ENCODE results near the gene FCER1G. TPM values are rescaled to one million over a fixed set of nuclear protein-coding genes. Genes with fewer than 3 reads are reported as not detected.

FCER1G gene
- polyA plus RNA-seq, 1 donor from 2014 or later, result 3.5 TPM

DNA sequence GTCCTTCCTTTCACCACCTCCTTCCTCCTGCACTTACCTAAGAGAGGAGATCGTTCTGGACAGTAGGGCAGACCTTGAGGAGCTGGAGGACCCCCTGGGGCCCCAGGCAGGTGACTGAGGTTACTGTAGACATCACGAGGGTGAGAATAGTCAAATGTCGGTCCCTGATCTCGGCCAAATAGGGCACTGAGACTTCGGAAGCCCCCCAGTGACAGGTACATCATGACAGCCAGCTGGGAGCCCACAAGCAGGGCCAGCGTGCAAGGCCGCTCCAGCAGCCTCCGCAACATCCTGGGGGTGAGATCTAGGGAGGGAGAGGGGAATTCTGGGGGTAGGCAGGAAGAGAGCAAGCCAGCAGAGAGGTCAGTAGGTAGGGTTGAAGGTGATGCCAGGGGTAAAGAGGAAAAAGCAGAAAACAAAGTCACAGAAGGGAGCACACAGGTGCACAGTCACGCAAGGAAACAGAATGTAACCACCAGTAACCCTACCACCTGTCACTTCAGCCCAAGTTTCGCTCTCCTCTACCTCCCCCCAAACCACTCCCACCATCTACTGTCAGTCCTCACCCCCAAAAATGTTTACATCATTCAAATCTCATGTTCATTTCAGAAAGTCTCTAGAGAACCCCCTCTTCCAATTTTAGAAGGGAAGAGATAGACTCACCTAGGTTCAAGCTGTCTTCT lies 39.2 kb upstream of the FCER1G start:
- Histone ChIP-seq H3K4me3 (ENCODE audit: low read length) (peak overlapping the region; percentile 78), H3K9me2 (ENCODE audit: insufficient read depth, low read length) (no peaks in the 10 kb centered on the region), H3K27ac (ENCODE audit: low read length) (no peak overlapping the region), H3F3A (ENCODE audit: insufficient read depth, low read length, poor library complexity, severe bottlenecking) (no peaks in the 10 kb centered on the region), H3K79me2 (replicated peaks; ENCODE audit: insufficient read depth, low read length) (peaks cover 6% of the 10 kb centered on the region), H3K9me3 (ENCODE audit: low read length) (no peaks in the 10 kb centered on the region), H3K36me3 (ENCODE audit: insufficient read depth, low read length) (no peaks in the 10 kb centered on the region), H2AFZ (ENCODE audit: low read depth, low read length) (no peak overlapping the region), H3K4me2 (ENCODE audit: low read length) (peak overlapping the region; percentile 81), H4K20me1 (ENCODE audit: insufficient read depth) (no peaks in the 10 kb centered on the region), H3K27me3 (ENCODE audit: insufficient read depth, low read depth, low read length) (no peaks in the 10 kb centered on the region), H3K9ac (ENCODE audit: low read length) (peak overlapping the region; percentile 81)
- TF ChIP-seq EZH2 (IDR thresholded peaks at IDR 0.05; ENCODE audit: borderline replicate concordance, insufficient read depth, low read length, poor library complexity, severe bottlenecking) (no peak), TAF1 (IDR thresholded peaks at IDR 0.05; ENCODE audit: low read depth) (no peak), RAD21 (conservative IDR thresholded peaks at IDR 0.05) (no peak), MXI1 (conservative IDR thresholded peaks at IDR 0.05; ENCODE audit: poor library complexity, severe bottlenecking) (no peak), SMC3 (conservative IDR thresholded peaks at IDR 0.05; ENCODE audit: poor library complexity) (no peak), POLR2AphosphoS5 (IDR thresholded peaks at IDR 0.05) (no peak), EP300 (conservative IDR thresholded peaks at IDR 0.05; ENCODE audit: poor library complexity, severe bottlenecking) (no peak)
- TF ChIP-seq, protein P1, sequence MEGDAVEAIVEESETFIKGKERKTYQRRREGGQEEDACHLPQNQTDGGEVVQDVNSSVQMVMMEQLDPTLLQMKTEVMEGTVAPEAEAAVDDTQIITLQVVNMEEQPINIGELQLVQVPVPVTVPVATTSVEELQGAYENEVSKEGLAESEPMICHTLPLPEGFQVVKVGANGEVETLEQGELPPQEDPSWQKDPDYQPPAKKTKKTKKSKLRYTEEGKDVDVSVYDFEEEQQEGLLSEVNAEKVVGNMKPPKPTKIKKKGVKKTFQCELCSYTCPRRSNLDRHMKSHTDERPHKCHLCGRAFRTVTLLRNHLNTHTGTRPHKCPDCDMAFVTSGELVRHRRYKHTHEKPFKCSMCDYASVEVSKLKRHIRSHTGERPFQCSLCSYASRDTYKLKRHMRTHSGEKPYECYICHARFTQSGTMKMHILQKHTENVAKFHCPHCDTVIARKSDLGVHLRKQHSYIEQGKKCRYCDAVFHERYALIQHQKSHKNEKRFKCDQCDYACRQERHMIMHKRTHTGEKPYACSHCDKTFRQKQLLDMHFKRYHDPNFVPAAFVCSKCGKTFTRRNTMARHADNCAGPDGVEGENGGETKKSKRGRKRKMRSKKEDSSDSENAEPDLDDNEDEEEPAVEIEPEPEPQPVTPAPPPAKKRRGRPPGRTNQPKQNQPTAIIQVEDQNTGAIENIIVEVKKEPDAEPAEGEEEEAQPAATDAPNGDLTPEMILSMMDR (IDR thresholded peaks at IDR 0.05; ENCODE audit: poor library complexity, severe bottlenecking), result no peak
- TF ChIP-seq, protein P2, sequence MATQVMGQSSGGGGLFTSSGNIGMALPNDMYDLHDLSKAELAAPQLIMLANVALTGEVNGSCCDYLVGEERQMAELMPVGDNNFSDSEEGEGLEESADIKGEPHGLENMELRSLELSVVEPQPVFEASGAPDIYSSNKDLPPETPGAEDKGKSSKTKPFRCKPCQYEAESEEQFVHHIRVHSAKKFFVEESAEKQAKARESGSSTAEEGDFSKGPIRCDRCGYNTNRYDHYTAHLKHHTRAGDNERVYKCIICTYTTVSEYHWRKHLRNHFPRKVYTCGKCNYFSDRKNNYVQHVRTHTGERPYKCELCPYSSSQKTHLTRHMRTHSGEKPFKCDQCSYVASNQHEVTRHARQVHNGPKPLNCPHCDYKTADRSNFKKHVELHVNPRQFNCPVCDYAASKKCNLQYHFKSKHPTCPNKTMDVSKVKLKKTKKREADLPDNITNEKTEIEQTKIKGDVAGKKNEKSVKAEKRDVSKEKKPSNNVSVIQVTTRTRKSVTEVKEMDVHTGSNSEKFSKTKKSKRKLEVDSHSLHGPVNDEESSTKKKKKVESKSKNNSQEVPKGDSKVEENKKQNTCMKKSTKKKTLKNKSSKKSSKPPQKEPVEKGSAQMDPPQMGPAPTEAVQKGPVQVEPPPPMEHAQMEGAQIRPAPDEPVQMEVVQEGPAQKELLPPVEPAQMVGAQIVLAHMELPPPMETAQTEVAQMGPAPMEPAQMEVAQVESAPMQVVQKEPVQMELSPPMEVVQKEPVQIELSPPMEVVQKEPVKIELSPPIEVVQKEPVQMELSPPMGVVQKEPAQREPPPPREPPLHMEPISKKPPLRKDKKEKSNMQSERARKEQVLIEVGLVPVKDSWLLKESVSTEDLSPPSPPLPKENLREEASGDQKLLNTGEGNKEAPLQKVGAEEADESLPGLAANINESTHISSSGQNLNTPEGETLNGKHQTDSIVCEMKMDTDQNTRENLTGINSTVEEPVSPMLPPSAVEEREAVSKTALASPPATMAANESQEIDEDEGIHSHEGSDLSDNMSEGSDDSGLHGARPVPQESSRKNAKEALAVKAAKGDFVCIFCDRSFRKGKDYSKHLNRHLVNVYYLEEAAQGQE (IDR thresholded peaks at IDR 0.05; ENCODE audit: borderline replicate concordance), result no peak

DNA sequence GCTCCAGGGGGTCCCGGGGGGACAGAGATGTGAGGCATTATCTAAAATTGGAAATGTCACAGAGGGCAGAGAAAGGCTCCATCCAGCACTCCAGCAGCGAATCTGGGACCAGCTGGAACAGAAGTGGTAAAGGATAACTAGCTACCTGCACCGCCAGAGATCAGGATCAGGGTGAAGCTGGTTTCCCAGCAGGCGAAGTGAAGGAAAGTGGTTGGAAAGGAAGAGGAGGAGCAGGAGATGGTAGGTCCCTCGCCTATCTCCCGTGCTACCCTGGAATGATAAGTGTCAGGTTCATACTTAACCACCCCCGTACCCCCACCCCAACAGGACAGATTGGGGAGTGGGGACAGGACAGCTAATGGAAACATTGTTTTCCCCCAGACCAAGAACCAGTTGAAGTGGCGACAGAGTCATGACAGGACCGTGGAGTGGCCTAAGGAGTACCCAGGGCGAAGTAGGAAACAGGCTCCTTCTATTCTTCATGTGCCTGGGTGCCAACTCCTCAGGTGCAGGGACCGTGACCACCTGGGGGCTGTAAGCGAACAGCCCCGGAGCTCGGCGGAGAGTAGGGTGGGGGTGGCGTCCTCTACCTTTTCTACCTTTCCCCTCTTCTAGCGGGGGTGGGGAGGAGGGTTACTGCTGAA lies 38.5 kb upstream of the FCER1G start:
- Histone ChIP-seq H3K36me3 (ENCODE audit: insufficient read depth, low read length) (no peaks in the 10 kb centered on the region), H2AFZ (ENCODE audit: low read depth, low read length) (peak overlapping the region; percentile 61), H3K27me3 (ENCODE audit: insufficient read depth, low read depth, low read length) (no peaks in the 10 kb centered on the region), H3K27ac (ENCODE audit: low read length) (peak overlapping the region; percentile 63), H3K9ac (ENCODE audit: low read length) (peak overlapping the region; percentile 81), H4K20me1 (ENCODE audit: insufficient read depth) (no peaks in the 10 kb centered on the region), H3K9me3 (ENCODE audit: low read length) (no peaks in the 10 kb centered on the region), H3K4me3 (ENCODE audit: low read length) (peak overlapping the region; percentile 78), H3K9me2 (ENCODE audit: insufficient read depth, low read length) (no peaks in the 10 kb centered on the region), H3K4me2 (ENCODE audit: low read length) (peak overlapping the region; percentile 81), H3K79me2 (replicated peaks; ENCODE audit: insufficient read depth, low read length) (peaks cover 6% of the 10 kb centered on the region), H3F3A (ENCODE audit: insufficient read depth, low read length, poor library complexity, severe bottlenecking) (no peaks in the 10 kb centered on the region)
- TF ChIP-seq, protein P1 (IDR thresholded peaks at IDR 0.05; ENCODE audit: poor library complexity, severe bottlenecking), result no peak
- TF ChIP-seq, protein P2 (IDR thresholded peaks at IDR 0.05; ENCODE audit: borderline replicate concordance), result no peak
- no peak for TF ChIP-seq EZH2 (IDR thresholded peaks at IDR 0.05; ENCODE audit: borderline replicate concordance, insufficient read depth, low read length, poor library complexity, severe bottlenecking)
- no peak for TF ChIP-seq MXI1 (conservative IDR thresholded peaks at IDR 0.05; ENCODE audit: poor library complexity, severe bottlenecking)
- TF ChIP-seq SMC3 (conservative IDR thresholded peaks at IDR 0.05; ENCODE audit: poor library complexity), result no peak
- no peak for TF ChIP-seq TAF1 (IDR thresholded peaks at IDR 0.05; ENCODE audit: low read depth)
- no peak for TF ChIP-seq POLR2AphosphoS5 (IDR thresholded peaks at IDR 0.05)
- no peak for TF ChIP-seq RAD21 (conservative IDR thresholded peaks at IDR 0.05)
- no peak for TF ChIP-seq EP300 (conservative IDR thresholded peaks at IDR 0.05; ENCODE audit: poor library complexity, severe bottlenecking)
